HEK293T (cell line): ENCODE results near the gene VCP.
"Not testable (repeated sequence)": the region's sequence is repeated elsewhere in the genome, so short reads cannot be mapped to it uniquely, and the experiment has no call there.

Source experiments
- CTCF ChIA-PET: fragments of 350-600 bp; formaldehyde crosslinking; extraction: SDS; loops from one replicate; lab custom pipeline; 2021; ENCODE audit warnings: antibody characterized with exemption, inconsistent platforms; lab: Yijun Ruan, JAX
- POLR2A ChIA-PET: fragments of 350-600 bp; formaldehyde crosslinking; extraction: SDS; loops from one replicate; lab custom pipeline; 2020; ENCODE audit warnings: antibody characterized with exemption, inconsistent platforms; lab: Yijun Ruan, JAX
- DNase-seq: peaks from one replicate; pipeline ENCODE4 v3.0.0; 2012; ENCODE audit warnings: mixed read lengths; ENCODE audit errors: extremely low spot score
- ARNT ChIP-seq: fragments of 450-650 bp; IDR thresholded peaks from 2 replicates; pipeline ENCODE4 v1.6.1; 2017; ENCODE audit warnings: mild to moderate bottlenecking
- BHLHE40 ChIP-seq: fragments of 450-650 bp; IDR thresholded peaks from 2 replicates; pipeline ENCODE4 v1.6.1; 2016; ENCODE audit warnings: mild to moderate bottlenecking, moderate library complexity, borderline replicate concordance
- CTBP1 ChIP-seq: fragments of 450-650 bp; IDR thresholded peaks from 2 replicates; pipeline ENCODE4 v1.6.1; 2016; ENCODE audit warnings: borderline replicate concordance
- ELF4 ChIP-seq: fragments of 450-650 bp; IDR thresholded peaks from 2 replicates; pipeline ENCODE4 v1.6.1; 2017; ENCODE audit warnings: antibody characterized with exemption
- FOXA1 ChIP-seq: fragments of 450-650 bp; IDR thresholded peaks from 2 replicates; pipeline ENCODE4 v1.6.1; 2016; ENCODE audit warnings: mild to moderate bottlenecking
- FOXK2 ChIP-seq: fragments of 450-650 bp; IDR thresholded peaks from 2 replicates; pipeline ENCODE4 v1.6.1; 2016; ENCODE audit warnings: mild to moderate bottlenecking
- FOXM1 ChIP-seq: fragments of 450-650 bp; IDR thresholded peaks from 2 replicates; pipeline ENCODE4 v1.6.1; 2017; ENCODE audit warnings: mild to moderate bottlenecking, borderline replicate concordance
- HDGF ChIP-seq: fragments of 450-650 bp; IDR thresholded peaks from 2 replicates; pipeline ENCODE4 v1.6.1; 2017; ENCODE audit warnings: antibody characterized with exemption, borderline replicate concordance
- L3MBTL2 ChIP-seq: fragments of 450-650 bp; conservative IDR thresholded peaks from 2 replicates; pipeline ENCODE4 v1.6.1; 2016; ENCODE audit warnings: mild to moderate bottlenecking
- LEF1 ChIP-seq: fragments of 450-650 bp; IDR thresholded peaks from 2 replicates; pipeline ENCODE4 v1.6.1; 2017; ENCODE audit warnings: mild to moderate bottlenecking, borderline replicate concordance
- NFRKB ChIP-seq: fragments of 450-650 bp; IDR thresholded peaks from 2 replicates; pipeline ENCODE4 v1.6.1; 2016; ENCODE audit warnings: mild to moderate bottlenecking, moderate library complexity
- SP1 ChIP-seq: fragments of 450-650 bp; IDR thresholded peaks from 2 replicates; pipeline ENCODE4 v1.6.1; 2017
- SUZ12 ChIP-seq: fragments of 450-650 bp; IDR thresholded peaks from 2 replicates; pipeline ENCODE4 v1.6.1; 2016; ENCODE audit warnings: mild to moderate bottlenecking
- TARDBP ChIP-seq: fragments of 450-650 bp; IDR thresholded peaks from 2 replicates; pipeline ENCODE4 v1.6.1; 2016
- ZNF384 ChIP-seq: fragments of 450-650 bp; IDR thresholded peaks from 2 replicates; pipeline ENCODE4 v1.6.1; 2016
- TF ChIP-seq, protein P1 (sequence below): fragments of 450-650 bp; IDR thresholded peaks from 2 replicates; pipeline ENCODE4 v1.6.1; 2016

The VCP gene

DNA sequence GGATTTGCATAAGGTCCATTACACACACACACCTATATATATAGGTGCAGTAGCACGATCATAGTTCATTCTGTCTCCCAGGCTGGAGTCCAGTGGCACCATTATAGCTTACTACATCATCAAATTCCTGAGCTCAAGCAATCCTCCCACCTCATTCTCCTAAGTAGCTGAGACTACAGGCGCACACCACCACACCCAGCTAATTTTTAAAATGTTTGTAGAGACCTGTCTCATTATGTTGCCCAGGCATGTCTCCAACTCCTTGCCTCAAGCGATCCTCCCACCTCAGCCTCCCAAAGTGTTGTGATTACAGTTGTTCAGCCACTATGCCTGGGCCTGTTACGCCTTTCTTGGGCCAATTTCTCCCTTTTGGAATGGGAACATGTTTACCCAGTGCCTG lies 43.2 kb downstream of the VCP start:
- DNase-seq = no peak
- ChIA-PET POLR2A (no interaction called here), CTCF (interaction anchor here (1.2 kb wide), 1 partner anchor 22 kb away, joined by 4 read pairs; no protein-coding TSS in a partner anchor)
- TF ChIP-seq CTBP1 = no peak
- no peak for TF ChIP-seq NFRKB
- no peak for TF ChIP-seq FOXA1
- TF ChIP-seq TARDBP = no peak
- TF ChIP-seq ARNT = no peak
- TF ChIP-seq L3MBTL2 = no peak
- no peak for TF ChIP-seq SP1
- no peak for TF ChIP-seq ELF4

- ChIA-PET POLR2A (no interaction called here), CTCF (interaction anchor here (1.2 kb wide), 1 partner anchor 23 kb away, joined by 4 read pairs; no protein-coding TSS in a partner anchor)
- no peak for TF ChIP-seq TARDBP
- no peak for TF ChIP-seq FOXM1
- no peak for TF ChIP-seq SP1
- TF ChIP-seq ELF4 = no peak
- TF ChIP-seq, protein P1, sequence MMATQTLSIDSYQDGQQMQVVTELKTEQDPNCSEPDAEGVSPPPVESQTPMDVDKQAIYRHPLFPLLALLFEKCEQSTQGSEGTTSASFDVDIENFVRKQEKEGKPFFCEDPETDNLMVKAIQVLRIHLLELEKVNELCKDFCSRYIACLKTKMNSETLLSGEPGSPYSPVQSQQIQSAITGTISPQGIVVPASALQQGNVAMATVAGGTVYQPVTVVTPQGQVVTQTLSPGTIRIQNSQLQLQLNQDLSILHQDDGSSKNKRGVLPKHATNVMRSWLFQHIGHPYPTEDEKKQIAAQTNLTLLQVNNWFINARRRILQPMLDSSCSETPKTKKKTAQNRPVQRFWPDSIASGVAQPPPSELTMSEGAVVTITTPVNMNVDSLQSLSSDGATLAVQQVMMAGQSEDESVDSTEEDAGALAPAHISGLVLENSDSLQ = no peak
- no peak for TF ChIP-seq FOXK2
- DNase-seq = no peak
Measured at GRCh38 chr9:35028341-35028740, 44.1 kb downstream of the VCP start.

- ChIA-PET CTCF (no interaction called here), POLR2A (no interaction called here)
- TF ChIP-seq ARNT = no peak
- no peak for TF ChIP-seq FOXK2
- no peak for TF ChIP-seq TARDBP
- no peak for TF ChIP-seq LEF1
- TF ChIP-seq SP1 = no peak
- no peak for DNase-seq
Measured at GRCh38 chr9:35027860-35028259, 44.6 kb downstream of the VCP start.

- no peak for DNase-seq
- POLR2A ChIA-PET = no interaction called here
- CTCF ChIA-PET = no interaction called here
- no peak for TF ChIP-seq NFRKB
- no peak for TF ChIP-seq FOXK2
- no peak for TF ChIP-seq TARDBP
- no peak for TF ChIP-seq LEF1
- TF ChIP-seq HDGF = no peak
- no peak for TF ChIP-seq CTBP1
- no peak for TF ChIP-seq FOXA1
- TF ChIP-seq, protein P1 = no peak
- no peak for TF ChIP-seq ZNF384
- no peak for TF ChIP-seq ARNT
- TF ChIP-seq ELF4 = no peak
- no peak for TF ChIP-seq SP1
- TF ChIP-seq SUZ12 = no peak
- TF ChIP-seq BHLHE40 = no peak
- no peak for TF ChIP-seq FOXM1
- TF ChIP-seq L3MBTL2 = no peak
Measured at GRCh38 chr9:35027374-35027773, 45.1 kb downstream of the VCP start.

DNA sequence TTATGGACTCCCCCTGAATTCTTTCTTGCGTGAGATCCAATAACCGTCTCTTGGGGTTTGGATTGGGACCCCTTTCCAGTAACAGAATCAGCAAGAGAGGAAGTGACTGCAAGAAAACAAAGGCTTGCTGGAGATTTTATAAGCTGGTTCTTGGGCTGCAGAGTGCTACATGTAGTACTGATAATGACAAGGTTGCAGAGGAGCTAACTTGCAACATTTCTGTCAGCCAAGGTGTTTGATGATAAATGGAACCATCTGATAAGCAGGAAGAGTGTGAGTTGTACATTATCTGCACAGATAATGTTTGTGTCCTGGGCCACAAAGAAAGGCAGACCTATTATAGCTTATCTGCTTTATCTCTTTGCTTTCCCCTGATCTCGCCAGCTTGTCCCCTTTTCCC lies 45.8 kb downstream of the VCP start:
- DNase-seq = no peak
- TF ChIP-seq ARNT (no peak), L3MBTL2 (no peak), ELF4 (no peak), FOXA1 (no peak), FOXM1 (no peak), BHLHE40 (no peak), SUZ12 (no peak), LEF1 (no peak), SP1 (no peak), HDGF (no peak), FOXK2 (no peak), NFRKB (no peak), ZNF384 (no peak), TARDBP (no peak), CTBP1 (no peak)
- TF ChIP-seq, protein P1 = no peak
- ChIA-PET POLR2A (no interaction called here), CTCF (interaction anchor here (1.7 kb wide), 1 partner anchor 24 kb away, joined by 6 read pairs; no protein-coding TSS in a partner anchor)

DNA sequence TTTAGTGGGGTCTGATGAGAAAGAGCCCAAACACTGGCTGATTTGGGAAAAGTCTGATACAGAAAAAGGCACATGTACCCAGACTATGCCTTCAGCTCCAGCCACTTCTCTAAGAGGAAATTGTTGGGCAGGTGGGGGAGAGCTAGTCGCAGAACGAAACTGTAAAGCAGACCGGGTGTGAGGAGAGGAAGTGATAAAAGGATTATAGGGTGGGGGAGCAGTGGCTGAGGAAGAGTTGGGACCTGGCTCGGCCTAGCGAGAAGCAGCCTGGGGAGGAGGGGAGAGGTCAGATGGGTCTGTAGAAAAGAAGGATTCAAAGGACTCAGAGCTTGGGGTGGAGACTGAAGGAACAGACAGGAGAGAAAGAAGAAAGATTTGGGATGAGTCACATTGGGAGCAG lies 49.0 kb downstream of the VCP start:
- CTCF ChIA-PET, POLR2A ChIA-PET, DNase-seq: not testable (repeated sequence)

DNA sequence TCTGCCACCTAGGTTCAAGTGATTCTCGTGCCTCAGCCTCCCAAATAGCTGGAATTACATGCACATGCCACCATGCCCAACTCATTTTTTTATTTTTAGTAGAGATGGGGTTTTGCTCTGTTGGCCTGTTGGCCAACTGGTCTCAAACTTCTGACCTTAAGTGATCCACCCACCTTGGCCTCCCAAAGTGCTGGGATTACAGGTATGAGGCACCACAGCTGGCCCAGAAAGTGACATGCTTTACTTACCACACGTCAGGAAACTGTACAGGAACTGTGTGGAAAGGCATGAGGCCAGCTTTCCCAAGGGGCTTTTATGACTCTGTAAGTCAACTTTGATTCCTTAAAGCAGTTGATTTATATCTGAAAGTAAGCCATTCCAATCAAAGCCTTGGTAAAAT lies 57.9 kb downstream of the VCP start:
- DNase-seq = no peak
- ChIA-PET CTCF (no interaction called here), POLR2A (no interaction called here)
- TF ChIP-seq FOXK2 = no peak
- no peak for TF ChIP-seq TARDBP
- TF ChIP-seq CTBP1 = no peak
- TF ChIP-seq LEF1 = no peak
- no peak for TF ChIP-seq NFRKB
- no peak for TF ChIP-seq SUZ12
- TF ChIP-seq ZNF384 = no peak
- no peak for TF ChIP-seq L3MBTL2
- TF ChIP-seq, protein P1 = no peak
- no peak for TF ChIP-seq FOXM1
- no peak for TF ChIP-seq BHLHE40
- no peak for TF ChIP-seq ELF4
- no peak for TF ChIP-seq ARNT
- TF ChIP-seq SP1 = no peak
- TF ChIP-seq FOXA1 = no peak
- no peak for TF ChIP-seq HDGF
